ENCODE results near the gene SUSD6.

Gene SUSD6, protein sequence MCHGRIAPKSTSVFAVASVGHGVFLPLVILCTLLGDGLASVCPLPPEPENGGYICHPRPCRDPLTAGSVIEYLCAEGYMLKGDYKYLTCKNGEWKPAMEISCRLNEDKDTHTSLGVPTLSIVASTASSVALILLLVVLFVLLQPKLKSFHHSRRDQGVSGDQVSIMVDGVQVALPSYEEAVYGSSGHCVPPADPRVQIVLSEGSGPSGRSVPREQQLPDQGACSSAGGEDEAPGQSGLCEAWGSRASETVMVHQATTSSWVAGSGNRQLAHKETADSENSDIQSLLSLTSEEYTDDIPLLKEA

DNA sequence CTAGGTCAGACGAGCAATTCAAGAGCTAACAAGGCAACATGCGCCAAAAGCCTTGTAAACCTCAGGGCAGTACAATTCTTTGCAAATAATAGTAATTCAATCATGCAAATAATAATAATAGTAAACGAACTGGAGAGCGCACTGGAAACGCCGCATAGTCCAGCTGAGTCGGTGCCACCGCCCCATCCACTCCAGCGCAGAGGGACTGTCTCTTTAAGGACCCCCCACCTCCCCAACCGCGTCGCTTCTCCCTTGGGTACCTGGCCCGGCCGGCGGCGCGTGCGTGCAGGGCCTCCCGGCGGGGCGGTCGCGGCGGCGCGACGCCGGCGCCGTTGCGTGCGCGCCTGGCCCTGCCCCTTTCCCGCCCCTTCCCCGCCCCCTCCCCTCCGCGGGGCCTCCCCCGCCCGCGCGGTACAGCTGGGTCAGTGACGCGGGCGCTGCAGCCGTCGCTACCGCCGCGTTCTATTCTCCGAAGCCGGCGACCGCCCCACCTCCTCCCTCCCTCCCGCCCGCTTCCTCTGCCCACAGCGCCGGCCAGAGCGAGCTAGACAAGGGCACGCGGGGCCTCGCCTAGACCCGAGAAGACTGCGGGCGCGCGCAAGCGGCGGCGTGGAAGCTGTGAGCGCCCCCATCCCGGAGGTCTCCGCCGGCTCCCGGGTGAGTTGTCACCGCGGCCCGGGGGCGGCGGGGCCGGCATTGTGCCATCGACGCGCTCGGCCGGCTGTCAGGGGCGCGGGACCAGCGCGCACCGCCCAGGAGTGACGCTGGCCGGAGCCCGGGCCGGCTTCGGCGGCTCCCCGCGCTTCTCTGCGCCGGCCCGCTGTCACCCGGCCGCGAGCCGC, at the start of gene SUSD6:
Gene SUSD6, plus strand, starts transcription at position 425 of the 842 bp plus-strand sequence. CDS start 46,997 bp downstream, outside the sequence.
- DNase-seq, result peak; percentile 96

DNA sequence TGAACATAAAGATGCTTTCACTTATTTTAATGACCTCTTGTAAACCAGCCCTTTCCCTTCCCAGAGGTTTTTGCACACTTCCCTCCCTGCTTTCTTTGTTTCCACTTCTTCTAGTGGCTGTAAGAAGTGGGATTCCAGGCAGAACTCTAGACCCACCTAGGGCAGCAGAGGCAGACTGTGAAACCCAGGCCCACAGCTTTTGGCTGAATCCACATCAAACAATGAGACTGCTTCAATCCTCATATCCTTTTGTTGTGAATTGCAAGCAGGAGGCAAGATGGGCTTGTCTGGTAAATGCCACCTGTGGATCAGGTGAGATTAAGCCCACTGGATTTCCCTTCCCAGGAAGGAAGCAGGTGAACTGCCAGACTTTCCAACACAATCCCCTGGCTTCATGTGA, 49.5 kb upstream of the SUSD6 start:
- no peak for DNase-seq

DNA sequence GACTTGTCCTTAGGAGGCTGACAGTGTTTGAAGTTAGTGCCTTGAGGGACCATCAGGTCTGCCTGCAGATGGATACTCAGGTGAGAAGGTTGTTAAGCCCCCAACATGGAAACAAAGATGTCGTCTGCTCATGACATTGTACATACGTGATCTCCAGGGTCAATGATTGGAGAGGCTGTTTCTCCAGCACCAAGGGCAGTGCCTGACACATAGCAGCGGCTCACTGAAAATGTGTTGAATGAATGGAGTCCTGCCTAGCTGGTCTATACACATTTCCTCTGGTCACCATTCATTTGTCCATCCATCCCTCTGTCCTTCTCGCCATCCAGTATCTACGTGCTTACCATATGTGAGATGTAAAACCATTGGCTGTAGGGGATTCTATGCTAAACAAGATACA, 43.8 kb upstream of the SUSD6 start:
- no peak for DNase-seq

DNA sequence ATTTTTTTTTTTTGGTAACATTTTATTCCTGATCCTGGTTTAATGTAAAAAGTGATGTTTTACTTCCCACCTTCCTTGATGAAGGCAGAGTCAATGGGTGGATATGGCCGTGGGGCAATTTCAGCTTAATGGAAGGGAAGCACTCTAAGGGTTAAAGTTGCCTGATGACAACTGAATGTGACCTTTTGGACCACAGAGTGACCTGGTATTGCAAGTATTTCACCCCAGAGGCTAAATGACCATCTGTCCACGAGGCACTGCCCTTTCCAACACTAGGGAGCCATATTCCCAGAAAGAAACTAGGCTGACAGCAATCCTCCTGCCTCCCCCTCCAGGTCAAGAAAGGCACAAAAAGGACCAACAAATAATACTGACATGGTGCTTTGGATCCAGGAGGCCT, 41.5 kb upstream of the SUSD6 start:
- DNase-seq, result no peak

DNA sequence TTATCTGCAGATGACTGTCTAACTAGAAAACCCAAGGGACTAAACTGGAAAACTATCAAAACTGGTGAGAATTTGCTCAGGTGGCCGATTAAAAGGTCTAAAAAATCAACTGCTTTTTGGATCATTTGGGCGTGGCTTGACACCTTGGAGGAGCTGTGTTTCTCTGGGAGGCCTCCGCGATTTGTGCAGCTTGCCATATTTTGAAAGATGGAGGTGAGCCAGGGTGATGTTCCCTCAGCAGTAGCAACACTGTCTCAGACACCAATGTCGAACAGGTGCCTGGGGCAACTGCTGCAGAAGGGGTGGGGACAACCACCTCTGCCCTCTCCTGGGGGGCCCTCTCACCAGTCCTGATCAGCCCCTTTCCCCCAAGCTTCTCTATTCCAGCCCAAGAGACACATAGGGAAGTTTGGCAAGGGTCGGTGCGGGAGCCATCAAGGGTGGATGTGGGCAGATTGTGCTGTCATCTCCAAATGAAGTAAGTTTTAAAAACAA, 40.5 kb upstream of the SUSD6 start:
- no peak for DNase-seq

DNA sequence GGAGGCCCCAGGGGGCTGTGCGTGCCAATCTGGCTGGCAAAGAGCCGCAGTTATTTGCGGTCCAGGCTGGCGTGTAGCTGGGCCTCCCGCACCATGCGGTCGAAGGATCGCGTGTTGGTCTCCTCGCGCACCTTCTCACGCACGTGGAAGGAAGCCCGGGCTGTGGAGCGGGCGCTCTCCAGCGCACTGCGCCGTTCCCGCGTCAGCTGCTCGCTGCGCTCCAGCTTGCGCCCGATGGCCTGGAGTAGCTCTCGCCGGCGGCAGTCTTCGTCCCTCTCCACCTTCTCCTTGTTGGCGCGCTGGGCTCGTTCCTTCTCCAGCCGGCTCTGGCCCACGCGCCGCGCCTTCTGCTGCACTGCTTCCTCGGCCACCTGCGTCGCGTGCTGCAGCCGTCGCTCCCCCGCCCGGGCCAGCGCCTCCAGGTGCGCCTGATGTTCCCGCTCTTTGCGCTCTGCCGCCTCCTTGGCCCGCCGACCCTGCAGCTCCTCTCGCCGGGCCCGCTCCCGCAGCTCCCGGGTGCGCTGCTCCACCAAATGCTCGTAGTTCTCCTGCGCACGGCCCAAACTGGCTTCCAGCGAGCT, 39.9 kb upstream of the SUSD6 start:
- peak; percentile 21 for DNase-seq

DNA sequence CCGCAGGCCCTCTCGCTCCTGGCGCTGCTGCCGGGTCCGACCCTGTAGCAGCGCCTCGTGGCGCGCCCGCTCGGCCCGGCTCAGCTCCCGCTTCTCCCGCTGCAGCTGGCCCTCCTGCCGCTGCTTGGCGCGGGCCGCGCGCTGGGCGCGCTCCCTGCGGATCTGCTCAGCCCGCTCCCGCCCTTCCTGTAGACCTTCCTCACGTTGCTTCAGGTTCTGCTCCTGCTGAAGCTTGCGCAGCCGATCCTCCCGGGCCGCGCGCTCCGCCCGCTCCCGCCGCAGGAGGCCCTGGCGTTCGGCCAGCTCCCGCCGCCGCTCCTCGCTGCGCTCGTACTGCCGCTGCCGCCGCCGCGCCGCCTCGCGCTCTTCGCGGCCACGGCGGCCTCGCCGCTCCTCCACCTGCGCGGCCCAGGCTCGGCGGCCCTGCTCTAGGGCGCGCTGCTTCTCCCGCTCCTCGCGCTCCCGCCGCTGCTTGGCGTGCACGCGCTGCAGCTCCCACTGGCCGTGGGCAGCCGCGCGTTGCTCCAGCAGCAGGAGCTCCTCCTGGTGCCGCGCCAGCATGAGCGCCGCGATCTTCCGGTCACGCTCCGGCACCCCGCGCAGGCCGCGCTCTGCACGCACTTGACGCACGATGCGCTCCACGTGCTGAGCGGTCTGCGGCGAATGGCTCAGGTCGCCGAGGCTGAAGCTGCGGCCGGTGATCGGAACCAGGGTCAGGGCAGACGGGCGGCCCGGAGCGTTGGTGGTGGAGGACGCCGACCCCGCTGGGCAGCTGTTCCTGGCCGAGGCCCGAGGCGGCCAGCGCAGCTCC, 39.2 kb upstream of the SUSD6 start:
- peak; percentile 33 for DNase-seq

DNA sequence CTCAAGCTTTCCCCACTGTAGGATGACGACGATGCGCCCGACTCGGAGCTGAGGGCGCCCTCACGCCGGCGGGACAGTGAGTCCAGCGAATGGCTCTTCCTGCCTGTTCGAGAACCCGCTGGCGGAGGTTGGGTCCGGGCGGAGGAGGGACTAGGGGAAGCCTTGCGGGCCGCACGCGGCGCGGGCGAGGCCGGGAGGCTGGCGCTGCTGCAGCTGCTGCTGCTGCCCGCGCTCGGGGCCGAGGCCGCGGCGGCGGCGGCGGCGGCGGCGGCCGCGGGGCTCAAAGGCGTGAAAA, 38.6 kb upstream of the SUSD6 start:
- DNase-seq, result no peak

DNA sequence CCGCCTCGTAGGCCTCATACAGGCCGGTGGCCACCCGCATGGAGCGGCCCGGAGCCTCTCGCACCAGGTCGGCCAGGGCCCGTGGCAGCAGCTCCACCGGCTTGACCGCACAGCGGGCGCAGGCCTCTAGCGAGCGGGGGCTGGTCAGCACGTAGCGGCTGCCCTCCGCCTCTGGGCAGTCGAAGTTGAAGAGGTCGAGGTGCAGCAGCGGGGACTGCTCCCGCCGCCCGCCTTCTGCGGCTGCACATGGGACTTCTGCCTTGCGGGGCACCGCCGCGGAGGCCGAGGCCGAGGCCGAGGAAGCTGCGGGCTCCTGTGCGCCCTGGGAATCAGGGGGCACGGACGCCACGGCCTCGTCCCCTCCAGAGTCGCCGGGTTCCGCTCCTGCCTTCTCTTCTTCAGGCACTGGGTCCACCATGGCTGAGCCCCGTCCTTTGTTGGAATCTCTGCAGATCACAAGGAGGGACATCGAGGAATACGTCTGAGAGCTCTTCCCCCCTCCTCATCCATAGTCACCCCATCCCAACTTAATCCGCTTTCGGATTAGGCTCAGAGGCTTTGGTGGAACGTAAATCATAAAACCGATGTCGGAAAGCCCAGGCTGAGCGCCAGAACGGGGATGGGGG, 38.1 kb upstream of the SUSD6 start:
- DNase-seq, result no peak

DNA sequence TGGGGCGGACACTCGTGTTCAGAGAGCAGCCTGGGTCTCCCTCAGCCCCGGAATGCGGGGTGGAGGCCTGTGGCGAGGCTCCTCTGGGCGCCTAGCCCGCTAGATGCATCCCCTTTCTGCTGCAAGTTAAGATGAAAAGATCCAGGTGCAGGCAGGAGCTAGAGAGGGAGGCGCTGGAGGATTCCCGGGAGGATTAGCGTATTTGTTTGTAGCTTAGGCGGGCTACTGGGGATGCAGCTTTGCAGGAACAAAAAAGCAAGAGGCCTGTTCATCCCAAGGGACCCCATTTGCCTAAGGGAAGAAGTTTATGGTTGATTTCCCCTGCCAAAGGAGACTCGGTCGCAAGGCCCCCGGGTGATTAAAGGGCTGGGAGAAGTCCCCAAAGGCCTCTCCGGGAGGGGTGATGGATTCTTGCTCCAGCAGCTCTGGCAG, 37.5 kb upstream of the SUSD6 start:
- no peak for DNase-seq

DNA sequence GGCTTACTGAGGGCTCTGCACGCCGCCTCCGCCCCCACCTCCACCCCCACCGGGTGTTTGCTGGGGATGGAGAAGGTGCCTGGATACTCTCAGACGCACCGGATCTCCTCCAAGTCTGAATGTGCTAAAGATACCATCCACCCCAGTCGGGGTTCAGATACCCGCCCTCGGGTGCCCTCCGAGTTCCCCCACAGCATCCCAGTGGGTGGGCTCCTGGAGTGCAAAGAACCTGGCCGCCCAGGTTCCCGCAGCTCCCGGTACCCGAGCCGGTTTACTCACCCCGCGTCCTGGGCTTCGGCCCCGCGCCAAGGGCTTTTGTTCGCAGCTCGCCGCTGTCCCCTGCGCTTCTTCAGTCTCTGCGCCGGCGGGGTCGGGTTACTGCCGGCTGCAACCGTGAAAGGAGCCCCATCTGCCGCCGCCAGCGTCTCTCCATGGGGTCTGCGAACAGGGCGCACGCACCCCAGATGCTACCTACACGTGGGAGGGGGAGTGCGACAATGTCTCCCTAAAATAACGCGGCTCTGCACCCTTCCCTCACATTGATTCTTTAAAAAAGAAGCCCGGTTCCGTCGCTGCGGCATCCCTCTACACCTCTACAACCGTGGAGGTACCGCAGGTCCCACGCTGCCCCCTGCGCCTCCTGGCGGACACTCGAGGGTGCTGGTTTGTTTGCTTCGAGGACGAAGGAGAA, 37.0 kb upstream of the SUSD6 start, which contains the start of gene CCDC177:
Gene CCDC177, minus strand, starts transcription at position 609 of the 691 bp plus-strand sequence. CDS start 1,249 bp downstream, outside the sequence.
- DNase-seq, result peak; percentile 52

DNA sequence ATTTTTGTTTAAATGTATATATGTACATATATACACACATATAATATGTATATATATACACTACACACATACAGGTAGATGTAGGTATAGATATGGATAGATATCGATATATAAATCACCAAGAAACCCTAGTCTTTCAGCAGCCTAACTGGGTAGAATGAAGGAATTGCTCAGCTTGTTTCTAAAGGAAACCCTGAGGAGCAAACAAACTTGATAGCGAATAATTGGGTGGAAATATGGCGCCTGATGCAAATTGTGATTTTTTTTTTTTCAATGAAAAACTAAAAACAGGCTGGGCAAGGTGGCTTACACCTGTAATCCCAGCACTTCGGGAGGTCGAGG, 36.5 kb upstream of the SUSD6 start:
- DNase-seq, result no peak

DNA sequence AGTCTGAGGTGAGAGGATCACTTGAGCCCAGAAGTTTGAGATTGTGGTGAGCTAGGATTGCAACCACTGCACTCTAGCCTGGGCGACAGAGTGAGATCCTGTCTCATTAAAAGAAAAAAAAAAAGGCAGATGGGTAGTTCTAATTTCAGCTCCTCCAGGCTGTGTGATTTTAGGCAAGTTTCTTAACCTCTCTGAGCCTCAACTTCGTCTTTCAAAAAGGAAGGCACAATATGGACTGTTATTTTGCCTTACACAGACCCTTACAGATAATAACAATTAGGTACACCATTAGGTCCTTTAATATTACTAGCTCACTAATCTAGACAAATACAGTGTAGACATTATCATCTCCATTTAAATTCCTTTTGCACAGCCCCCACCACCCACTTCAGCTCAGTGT, 31.9 kb upstream of the SUSD6 start:
- DNase-seq, result no peak

DNA sequence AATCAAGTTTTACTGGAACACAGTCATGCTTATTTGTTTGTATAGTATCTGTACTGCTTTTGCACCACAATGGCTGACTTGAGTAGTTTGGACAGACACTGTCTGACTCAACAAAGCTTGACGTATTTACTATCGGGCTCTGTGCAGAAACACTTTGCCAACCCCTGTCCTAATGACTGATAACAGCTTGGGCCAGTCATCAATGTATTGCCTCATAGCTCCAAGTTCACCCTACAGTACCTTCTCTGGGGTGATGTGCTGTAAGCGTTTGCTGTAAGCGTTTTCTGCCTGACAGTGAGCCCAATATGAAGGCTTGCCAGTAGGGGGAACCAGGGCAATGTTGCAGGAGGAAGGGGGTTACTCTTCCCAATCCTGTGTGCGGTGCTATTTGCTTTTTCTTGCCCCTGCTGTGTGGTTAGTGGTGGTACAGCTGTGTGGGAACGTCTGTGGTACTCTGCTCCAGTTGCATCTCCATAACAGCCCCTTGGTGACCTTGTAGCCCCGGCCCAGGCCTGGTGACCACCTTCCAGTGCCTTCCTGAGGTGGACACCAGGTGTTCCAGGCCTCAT, 31.3 kb upstream of the SUSD6 start:
- DNase-seq, result no peak

DNA sequence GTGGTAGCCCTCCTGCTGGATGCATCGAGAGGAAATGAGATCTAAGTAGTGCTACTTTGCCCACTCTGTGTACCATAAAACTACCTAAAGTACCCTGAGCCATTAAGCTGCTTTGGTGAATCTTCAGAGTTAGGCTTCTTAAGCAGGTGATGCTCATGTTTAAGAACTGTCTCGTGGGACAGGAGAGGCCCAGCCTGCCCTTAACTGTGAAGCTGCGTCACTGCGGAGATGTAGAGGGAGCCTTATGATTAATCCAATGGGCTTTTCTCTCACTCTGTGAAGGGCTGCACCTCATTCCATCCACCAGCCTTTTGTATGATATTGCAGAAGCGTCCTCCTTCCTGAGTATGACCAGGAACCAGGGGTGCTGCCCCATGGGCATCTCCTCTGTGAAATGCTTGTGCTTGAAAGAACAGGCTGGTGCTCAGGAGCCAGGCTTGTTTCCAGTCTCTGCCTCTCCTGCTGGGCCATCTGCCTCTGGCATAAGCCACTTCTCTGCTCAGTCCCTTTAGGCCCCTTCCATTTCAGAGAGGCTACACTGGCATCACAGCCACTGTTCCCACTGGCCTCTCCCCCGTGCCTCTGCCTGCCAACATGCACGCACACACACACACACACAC, 30.0 kb upstream of the SUSD6 start:
- no peak for DNase-seq

DNA sequence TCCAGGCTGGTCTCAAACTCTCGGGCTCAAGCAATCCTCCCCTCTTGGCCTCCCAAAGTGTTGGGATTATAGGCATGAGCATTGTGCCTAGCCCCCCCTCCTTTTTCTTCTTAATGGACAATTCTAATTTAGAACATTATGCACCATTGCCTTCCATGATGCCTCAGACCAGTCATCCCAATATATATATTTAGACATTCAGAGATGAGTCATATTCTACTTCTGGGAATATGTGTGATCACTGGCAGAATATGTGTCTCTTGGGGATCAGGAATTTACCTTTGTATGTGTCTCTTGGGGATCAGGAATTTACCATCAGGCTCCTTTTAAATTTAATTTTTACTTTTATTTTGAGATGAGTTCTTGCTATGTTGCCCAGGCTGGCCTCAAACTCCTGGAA, 29.2 kb upstream of the SUSD6 start:
- DNase-seq, result no peak

DNA sequence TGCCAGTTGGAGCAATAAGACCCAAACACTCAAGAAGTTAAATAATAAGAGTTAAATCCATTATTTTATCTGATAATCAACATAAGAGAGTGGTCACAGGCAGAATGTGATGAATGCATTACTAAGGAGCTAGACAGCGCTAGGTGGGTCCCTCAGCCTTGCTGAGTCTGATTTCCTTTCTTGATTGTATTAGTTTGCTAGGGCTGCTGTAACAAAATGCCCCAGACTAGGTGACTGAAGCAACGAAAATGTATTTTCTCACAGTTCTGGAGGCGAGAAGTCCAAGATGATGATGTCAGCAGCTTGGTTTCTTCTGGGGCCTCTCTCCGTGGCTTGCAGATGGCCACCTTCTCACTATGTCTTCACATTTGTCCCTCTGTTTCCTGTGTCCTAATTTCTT, 28.6 kb upstream of the SUSD6 start:
- DNase-seq, result no peak

DNA sequence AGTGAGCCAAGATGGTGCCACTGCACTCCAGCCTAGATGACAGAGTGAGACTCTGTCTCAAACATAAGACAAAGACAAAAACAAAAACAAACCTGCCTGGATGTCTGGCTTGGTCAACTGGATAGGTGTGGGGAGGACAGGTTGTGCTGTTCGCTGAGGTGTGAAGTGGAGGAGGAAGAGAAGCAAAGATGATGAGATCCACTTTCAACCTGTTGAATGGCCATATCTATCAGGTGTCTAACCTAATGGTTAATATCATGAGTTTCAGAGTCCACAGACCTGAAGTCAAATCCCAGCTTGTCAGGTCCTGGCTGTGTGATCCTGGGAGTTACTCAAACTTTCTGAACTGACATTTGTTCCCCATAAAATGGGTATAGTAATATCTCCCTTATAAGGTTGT, 27.0 kb upstream of the SUSD6 start:
- no peak for DNase-seq

DNA sequence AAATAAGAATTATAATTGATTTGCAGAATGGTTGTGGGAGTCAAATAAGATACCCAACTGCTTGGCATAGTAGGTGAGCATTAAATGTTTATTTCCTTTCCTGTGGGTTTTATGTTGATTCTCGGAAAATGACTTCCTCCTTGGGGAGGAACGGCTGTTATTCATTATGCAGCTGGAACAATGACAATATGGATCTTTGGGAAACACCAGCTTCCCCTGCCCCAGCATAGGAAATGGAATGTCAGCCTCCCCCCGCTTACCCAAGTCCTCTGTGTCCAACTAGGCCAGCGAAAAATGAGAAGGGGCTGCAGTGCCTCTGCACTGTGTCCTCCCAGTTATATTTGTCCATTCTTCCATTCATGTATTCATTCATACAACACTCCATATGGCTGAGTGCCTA, 25.0 kb upstream of the SUSD6 start:
- no peak for DNase-seq

DNA sequence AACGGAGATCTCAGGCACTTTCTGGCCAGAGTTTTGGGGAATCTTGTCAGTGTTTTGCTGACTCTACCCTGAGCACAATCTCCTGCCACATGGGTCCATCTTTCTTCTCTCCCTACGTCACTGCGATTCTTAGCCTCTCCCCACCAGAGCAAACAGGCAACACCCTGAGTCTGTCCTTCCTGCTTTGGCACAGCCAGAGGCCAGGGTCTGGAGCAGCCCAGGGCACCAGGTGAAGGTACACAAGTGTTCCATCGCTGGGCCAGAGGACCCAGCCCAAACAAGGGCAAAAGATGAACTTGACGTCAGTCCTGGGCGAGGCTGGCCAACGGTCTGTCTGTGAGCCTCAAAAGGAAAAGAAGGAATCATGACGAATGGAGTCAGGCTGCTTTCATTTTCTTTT, 24.0 kb upstream of the SUSD6 start:
- DNase-seq, result no peak

DNA sequence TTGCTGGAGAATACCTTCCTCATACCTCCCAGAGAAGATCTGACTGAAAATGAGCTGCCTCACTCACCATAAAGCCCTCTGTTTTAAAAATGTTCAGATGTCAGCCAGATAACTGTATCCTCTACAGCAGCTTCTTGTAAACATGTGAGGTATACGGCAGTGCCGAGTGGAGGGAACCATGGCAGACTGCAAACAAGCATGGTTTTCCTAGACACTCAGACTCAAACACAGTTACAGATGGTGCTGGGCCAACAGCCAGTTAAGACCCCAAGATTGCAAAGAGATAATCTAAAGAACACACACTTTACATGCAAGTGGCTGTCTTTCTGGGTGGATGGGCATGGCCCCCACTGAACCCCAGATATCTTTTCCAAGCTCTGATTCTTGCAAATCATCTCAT, 20.1 kb upstream of the SUSD6 start:
- no peak for DNase-seq
